WTC11 (cell line): ENCODE measurements around the gene BCORL1. TPM values are rescaled to one million over a fixed set of nuclear protein-coding genes. Genes with fewer than 3 reads are reported as not detected.

ENCODE experiments used
- ATAC-seq: fragments of 200-7000 bp; cut with Tn5 transposase; 2 replicates; pipeline ENCODE4 v1.10.0; 2021; ENCODE audit warnings: mild to moderate bottlenecking, moderate library complexity
- CTCF ChIA-PET: fragments of 300-600 bp; sonication (Branson Sonifier 250); formaldehyde crosslinking; loops from one replicate; lab custom pipeline; 2021; ENCODE audit warnings: antibody characterized with exemption; lab: Charles Lee
- POLR2A ChIA-PET: fragments of 350-600 bp; sonication (Branson Sonifier 250); formaldehyde crosslinking; loops from one replicate; lab custom pipeline; 2021; ENCODE audit warnings: antibody characterized with exemption; lab: Charles Lee
- DNase-seq: peaks from one replicate; pipeline ENCODE4 v3.0.0; 2021; ENCODE audit warnings: low spot score
- H3K27ac Mint-ChIP-seq: 2 replicates; pipeline ENCODE4 v1.8.0; 2021; ENCODE audit warnings: mixed read lengths
- H3K27me3 Mint-ChIP-seq: 2 replicates; pipeline ENCODE4 v1.8.0; 2021; ENCODE audit warnings: low read depth, mild to moderate bottlenecking, moderate library complexity, mixed read lengths
- H3K36me3 Mint-ChIP-seq: 2 replicates; pipeline ENCODE4 v1.8.0; 2021; ENCODE audit warnings: mixed read lengths
- H3K4me1 Mint-ChIP-seq: 2 replicates; pipeline ENCODE4 v1.8.0; 2022; ENCODE audit warnings: mixed read lengths
- H3K4me3 Mint-ChIP-seq: 2 replicates; pipeline ENCODE4 v1.8.0; 2021; ENCODE audit warnings: mild to moderate bottlenecking, moderate library complexity, mixed read lengths
- H3K9me3 Mint-ChIP-seq: 2 replicates; pipeline ENCODE4 v1.8.0; 2021; ENCODE audit warnings: mixed read lengths
- ATF1 ChIP-seq: sonication (generic); formaldehyde crosslinking; IDR thresholded peaks from 2 replicates; pipeline ENCODE4 v1.8.1; 2023; ENCODE audit warnings: mild to moderate bottlenecking, moderate library complexity, missing genetic modification reagents
- CREM ChIP-seq: sonication (generic); formaldehyde crosslinking; IDR thresholded peaks from 2 replicates; pipeline ENCODE4 v1.8.1; 2022; ENCODE audit warnings: mild to moderate bottlenecking, missing genetic modification reagents, moderate library complexity
- GRHL2 ChIP-seq: fragments of 250-450 bp; sonication (Bioruptor Pico); IDR thresholded peaks from 2 replicates; pipeline ENCODE4 v1.8.0; 2022; ENCODE audit warnings: mild to moderate bottlenecking, moderate library complexity; ENCODE audit not compliant: insufficient replicate concordance, severe bottlenecking
- IRF1 ChIP-seq: sonication (generic); formaldehyde crosslinking; IDR thresholded peaks from 2 replicates; pipeline ENCODE4 v1.8.0; 2023; ENCODE audit warnings: missing genetic modification reagents
- MLX ChIP-seq: sonication (generic); formaldehyde crosslinking; IDR thresholded peaks from 2 replicates; pipeline ENCODE4 v1.8.1; 2023; ENCODE audit warnings: mild to moderate bottlenecking, missing genetic modification reagents, moderate library complexity
- MXD4 ChIP-seq: fragments of 250-450 bp; sonication (Bioruptor Pico); IDR thresholded peaks from 2 replicates; pipeline ENCODE4 v1.8.0; 2021; ENCODE audit warnings: mild to moderate bottlenecking, moderate library complexity, borderline replicate concordance
- NR1H2 ChIP-seq: sonication (generic); formaldehyde crosslinking; IDR thresholded peaks from 2 replicates; pipeline ENCODE4 v1.9.0; 2021; ENCODE audit warnings: mild to moderate bottlenecking, moderate library complexity, missing genetic modification reagents
- NR3C1 ChIP-seq: sonication (generic); formaldehyde crosslinking; conservative IDR thresholded peaks from 2 replicates; pipeline ENCODE4 v1.8.1; 2023; ENCODE audit warnings: low read depth, mild to moderate bottlenecking, missing genetic modification reagents
- PRDM15 ChIP-seq: sonication (generic); formaldehyde crosslinking; IDR thresholded peaks from 2 replicates; pipeline ENCODE4 v1.8.0; 2022; ENCODE audit warnings: missing genetic modification reagents
- RELA ChIP-seq: sonication (generic); formaldehyde crosslinking; IDR thresholded peaks from 2 replicates; pipeline ENCODE4 v1.8.1; 2022; ENCODE audit warnings: missing genetic modification reagents, mild to moderate bottlenecking, borderline replicate concordance
- RORB ChIP-seq: fragments of 250-450 bp; sonication (Bioruptor Pico); IDR thresholded peaks from 2 replicates; pipeline ENCODE4 v1.9.0; 2021; ENCODE audit warnings: mild to moderate bottlenecking
- TEAD1 ChIP-seq: sonication (generic); formaldehyde crosslinking; IDR thresholded peaks from 2 replicates; pipeline ENCODE4 v1.8.0; 2022; ENCODE audit warnings: mild to moderate bottlenecking, missing genetic modification reagents
- ZBTB43 ChIP-seq: sonication (generic); formaldehyde crosslinking; IDR thresholded peaks from 2 replicates; pipeline ENCODE4 v1.8.1; 2023; ENCODE audit warnings: mild to moderate bottlenecking, missing genetic modification reagents
- ZNF317 ChIP-seq: sonication (generic); formaldehyde crosslinking; IDR thresholded peaks from 2 replicates; pipeline ENCODE4 v1.8.1; 2023; ENCODE audit warnings: low read depth, mild to moderate bottlenecking, moderate library complexity, missing genetic modification reagents, borderline replicate concordance
- ZNF396 ChIP-seq: fragments of 250-450 bp; sonication (Bioruptor Pico); IDR thresholded peaks from 2 replicates; pipeline ENCODE4 v1.8.0; 2021; ENCODE audit warnings: mild to moderate bottlenecking, moderate library complexity, borderline replicate concordance
- ZNF416 ChIP-seq: fragments of 250-450 bp; sonication (Bioruptor Pico); IDR thresholded peaks from 2 replicates; pipeline ENCODE4 v1.9.0; 2021; ENCODE audit warnings: mild to moderate bottlenecking, inconsistent platforms
- ZNF512 ChIP-seq: sonication (generic); formaldehyde crosslinking; IDR thresholded peaks from 2 replicates; pipeline ENCODE4 v1.8.1; 2022; ENCODE audit warnings: missing genetic modification reagents, borderline replicate concordance
- ZNF671 ChIP-seq: fragments of 250-450 bp; sonication (Bioruptor Pico); IDR thresholded peaks from 2 replicates; pipeline ENCODE4 v1.8.0; 2021; ENCODE audit warnings: mild to moderate bottlenecking
- total RNA-seq: library from RNA; stranded (reverse); gene quantifications from 3 replicates; pipeline ENCODE4 v1.2.3, GENCODE V29; 2021

The BCORL1 gene
- total RNA-seq, 1 experiment from 2014 or later: 12.0 TPM

- ATAC-seq (no peak), DNase-seq (no peak)
- H3K27ac Mint-ChIP-seq: no peak overlapping the region
- POLR2A ChIA-PET: no interaction called here
- TF ChIP-seq TEAD1: no peak
- no peak for TF ChIP-seq RELA (CRISPR knock-in tag)
- TF ChIP-seq ATF1 (CRISPR knock-in tag): no peak
- no peak for TF ChIP-seq MLX
- TF ChIP-seq ZNF671 (CRISPR knock-in tag): no peak
- no peak for TF ChIP-seq ZNF396 (CRISPR knock-in tag)
- no peak for TF ChIP-seq ZNF416
- no peak for TF ChIP-seq RORB (CRISPR knock-in tag)
- no peak for TF ChIP-seq GRHL2 (CRISPR knock-in tag)
- no peak for TF ChIP-seq MXD4
- TF ChIP-seq NR1H2 (CRISPR knock-in tag): no peak
- no peak for TF ChIP-seq CREM
- TF ChIP-seq PRDM15 (CRISPR knock-in tag): no peak
- no peak for TF ChIP-seq ZNF512 (CRISPR knock-in tag)
- TF ChIP-seq ZNF317 (CRISPR knock-in tag): no peak
- no peak for TF ChIP-seq NR3C1
- TF ChIP-seq ZBTB43: no peak
- no peak overlapping the region for H3K4me3 Mint-ChIP-seq
- no peaks in the 10 kb centered on the region for H3K9me3 Mint-ChIP-seq
- CTCF ChIA-PET: interaction anchor here (1.2 kb wide), 1 partner anchor 64 kb away, joined by 5 read pairs; no protein-coding TSS in a partner anchor
- no peaks in the 10 kb centered on the region; the same call in 1 of the 2 replicates for H3K27me3 Mint-ChIP-seq
- H3K36me3 Mint-ChIP-seq: no peaks in the 10 kb centered on the region
- H3K4me1 Mint-ChIP-seq: peaks cover 14% of the 10 kb centered on the region
These were observed 14.7 kb downstream of the BCORL1 start for GRCh38 chrX:129997086-129997485.

GRCh38 chrX:129998021-129998420, 15.6 kb downstream of the BCORL1 start:
- Mint-ChIP-seq H3K27ac (no peak overlapping the region), H3K36me3 (no peaks in the 10 kb centered on the region), H3K9me3 (no peaks in the 10 kb centered on the region), H3K27me3 (no peaks in the 10 kb centered on the region; the same call in 1 of the 2 replicates), H3K4me1 (peaks cover 21% of the 10 kb centered on the region), H3K4me3 (no peak overlapping the region)
- ATAC-seq (no peak), DNase-seq (no peak)
- TF ChIP-seq IRF1 (CRISPR knock-in tag): no peak
- ChIA-PET CTCF (no interaction called here), POLR2A (no interaction called here)
